Measurements from ENCODE around the gene PDZD4. TPM values are rescaled to one million over a fixed set of nuclear protein-coding genes. Genes with fewer than 3 reads are reported as not detected.

The PDZD4 gene
- polyA plus RNA-seq, 3 donors: 1.5 to 2.7 (median 2.1) TPM

DNA sequence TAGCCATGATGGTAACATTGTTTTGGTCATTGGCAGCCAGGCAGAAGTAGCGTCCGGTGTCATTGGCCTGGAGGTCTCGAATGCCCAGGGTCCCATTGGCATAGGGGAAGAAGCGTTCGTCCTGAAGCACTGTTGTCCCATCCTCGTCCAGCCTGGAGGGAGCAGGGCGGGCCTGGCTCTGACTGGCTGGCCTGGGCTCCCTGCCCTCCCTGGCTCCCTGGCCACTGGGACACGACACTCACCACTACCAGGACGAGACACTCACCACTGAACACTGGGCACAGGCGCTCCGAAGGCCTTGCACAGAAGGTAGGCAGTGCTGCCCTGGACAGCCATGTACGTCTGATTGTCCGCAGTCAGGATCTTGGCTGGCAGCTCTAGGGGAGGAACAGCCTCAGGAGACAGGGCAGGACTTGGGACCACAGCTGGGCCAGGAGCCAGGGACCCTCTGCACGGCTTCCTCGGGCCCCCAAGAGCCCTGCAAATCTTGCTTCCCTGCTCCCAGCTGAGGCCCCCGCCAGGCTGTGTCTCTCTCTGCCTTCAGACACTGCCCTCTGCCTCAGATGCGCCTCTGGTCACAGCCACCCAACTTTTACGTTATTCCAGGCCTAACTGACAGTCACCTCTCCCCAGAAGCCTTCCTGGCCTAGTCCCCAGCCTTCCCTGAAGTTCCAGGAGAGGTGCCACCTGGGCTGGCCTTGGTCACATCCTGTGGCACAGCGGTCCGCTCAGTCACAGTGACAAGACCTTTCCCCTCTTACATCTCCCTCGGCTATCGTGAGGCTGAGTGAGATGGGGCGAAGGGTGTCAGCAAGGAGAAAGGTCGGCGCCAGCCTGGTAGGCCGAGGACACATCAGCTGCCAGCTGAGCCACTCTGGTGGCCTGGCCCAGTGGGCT lies 38.5 kb upstream of the PDZD4 start:
- H3K27ac ChIP-seq (ENCODE audit: low read depth, low read length): no peak overlapping the region
- 89 to 94% (median 93%) methylated on average over 15 to 26 of the region's 26 CpGs for WGBS, 3 donors

DNA sequence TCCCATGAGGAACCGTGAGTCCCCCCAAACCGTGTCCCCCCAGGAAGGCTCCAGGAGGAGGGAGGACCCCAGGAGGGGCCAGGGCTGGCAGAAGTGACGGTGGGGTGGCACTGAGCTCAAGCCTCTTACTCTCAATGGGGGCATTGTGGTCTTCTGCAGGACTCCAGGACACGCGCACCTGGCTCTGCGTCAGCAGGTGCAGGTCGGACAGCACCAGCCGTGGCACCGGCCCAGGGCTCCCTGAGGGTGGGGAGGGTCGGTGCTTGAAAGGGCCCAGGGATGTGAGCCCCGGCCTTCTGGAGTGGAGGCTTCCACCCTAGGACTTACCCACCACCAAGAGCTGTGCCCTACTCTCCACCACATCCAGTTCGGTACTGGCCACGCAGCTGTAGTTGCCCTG lies 37.3 kb upstream of the PDZD4 start:
- no peak overlapping the region for H3K27ac ChIP-seq (ENCODE audit: low read depth, low read length)
- 87 to 94% (median 91%) methylated on average over 5 to 13 of the region's 13 CpGs for WGBS, 3 donors

DNA sequence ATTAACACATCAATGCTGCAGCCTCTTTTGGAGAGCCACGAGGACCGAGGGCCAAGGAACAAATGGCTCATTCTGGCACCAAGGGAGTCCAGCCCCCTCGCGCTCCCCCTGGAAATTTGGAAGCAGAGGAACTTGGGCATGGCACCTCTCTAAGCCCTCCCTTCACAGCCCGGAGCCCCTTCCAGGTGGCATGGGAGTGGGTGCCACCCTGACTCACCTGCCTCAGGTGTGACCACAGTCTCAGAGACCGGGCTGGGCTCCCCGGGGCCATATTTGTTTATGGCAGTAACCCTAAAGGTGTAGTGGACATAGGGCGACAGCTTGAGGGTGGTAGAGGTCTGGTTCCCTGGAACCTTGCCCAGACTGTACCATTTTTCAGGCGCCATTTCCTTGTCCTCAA lies 36.8 kb upstream of the PDZD4 start:
- H3K27ac ChIP-seq (ENCODE audit: low read depth, low read length): no peak overlapping the region
- WGBS, 3 donors: 81 to 88% (median 82%) methylated on average over 9 of the region's 9 CpGs

DNA sequence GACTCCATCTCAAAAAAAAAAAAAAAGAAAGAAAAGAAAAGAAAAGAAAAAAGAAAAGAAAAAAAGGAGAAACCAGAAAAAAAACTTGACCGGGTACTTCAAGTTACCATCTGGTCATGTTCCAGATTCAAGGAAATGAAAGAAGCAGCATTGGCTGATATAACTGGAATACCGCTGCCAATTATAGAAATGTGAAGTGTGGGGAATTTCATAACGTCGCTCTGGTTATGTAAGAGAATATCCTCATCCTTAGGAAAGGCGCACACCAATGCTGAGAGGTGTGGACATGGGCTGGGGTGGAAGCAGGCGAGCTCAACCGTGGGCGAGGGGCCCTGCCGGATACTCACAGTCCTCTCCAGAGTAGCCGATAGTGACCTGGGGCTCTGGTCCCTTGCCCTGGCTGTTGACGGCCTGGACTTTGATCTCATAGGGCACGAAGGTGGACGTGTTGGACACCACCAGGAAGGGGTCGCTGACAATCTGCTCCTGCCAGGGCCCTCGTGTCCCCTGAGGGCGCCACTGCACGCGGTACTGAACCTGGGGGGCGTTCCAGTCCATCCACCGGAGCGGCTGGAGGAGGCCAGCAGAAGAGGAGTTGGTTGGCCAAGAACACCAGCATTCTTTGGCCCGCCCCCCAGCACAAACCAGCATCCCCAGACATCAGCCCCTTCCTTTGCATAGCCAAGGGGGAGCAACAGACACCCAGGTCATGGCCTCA lies 36.1 kb upstream of the PDZD4 start:
- WGBS, 3 donors: 77 to 80% (median 77%) methylated on average over 21 to 22 of the region's 22 CpGs
- no peak overlapping the region for H3K27ac ChIP-seq (ENCODE audit: low read depth, low read length)

DNA sequence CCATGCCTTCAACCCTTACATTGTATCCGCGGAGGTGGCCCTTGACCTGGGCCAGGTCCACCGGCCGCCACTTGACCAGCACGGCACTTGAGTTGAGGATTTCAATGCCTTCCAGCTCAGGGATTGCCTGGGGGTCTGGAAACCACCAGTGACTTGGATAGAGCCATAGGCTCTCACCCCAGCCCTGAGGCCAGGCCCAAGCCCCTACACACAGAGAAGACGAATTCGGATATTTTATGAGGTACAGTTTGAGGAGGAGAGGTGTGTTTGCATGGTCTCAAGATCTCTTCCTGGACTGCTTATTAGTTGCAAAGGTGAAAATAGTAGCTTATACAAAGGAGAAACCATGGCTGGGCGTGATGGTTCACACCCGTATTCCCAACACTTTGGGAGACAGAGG lies 35.3 kb upstream of the PDZD4 start:
- 83 to 97% (median 94%) methylated on average over 7 to 9 of the region's 9 CpGs for WGBS, 3 donors

DNA sequence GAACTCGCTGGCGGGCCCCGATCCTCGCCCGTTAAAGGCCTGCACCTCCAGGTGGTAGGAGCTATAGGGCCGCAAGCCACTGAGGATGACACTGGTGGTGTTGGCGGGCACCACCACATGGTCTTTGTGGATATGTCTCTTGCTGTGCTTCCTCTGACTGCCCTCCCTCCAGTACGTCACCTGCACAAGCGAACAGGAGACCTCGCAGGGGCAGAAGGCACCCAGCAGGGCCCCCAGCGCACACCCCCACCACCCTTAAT lies 34.9 kb upstream of the PDZD4 start:
- H3K27ac ChIP-seq (ENCODE audit: low read depth, low read length): no peak overlapping the region
- WGBS, 3 donors: 85 to 97% (median 96%) methylated on average over 8 to 11 of the region's 11 CpGs

More for the DNA sequence above, 35.3 kb upstream of the PDZD4 start:
- H3K27ac ChIP-seq (ENCODE audit: low read depth, low read length): no peak overlapping the region

DNA sequence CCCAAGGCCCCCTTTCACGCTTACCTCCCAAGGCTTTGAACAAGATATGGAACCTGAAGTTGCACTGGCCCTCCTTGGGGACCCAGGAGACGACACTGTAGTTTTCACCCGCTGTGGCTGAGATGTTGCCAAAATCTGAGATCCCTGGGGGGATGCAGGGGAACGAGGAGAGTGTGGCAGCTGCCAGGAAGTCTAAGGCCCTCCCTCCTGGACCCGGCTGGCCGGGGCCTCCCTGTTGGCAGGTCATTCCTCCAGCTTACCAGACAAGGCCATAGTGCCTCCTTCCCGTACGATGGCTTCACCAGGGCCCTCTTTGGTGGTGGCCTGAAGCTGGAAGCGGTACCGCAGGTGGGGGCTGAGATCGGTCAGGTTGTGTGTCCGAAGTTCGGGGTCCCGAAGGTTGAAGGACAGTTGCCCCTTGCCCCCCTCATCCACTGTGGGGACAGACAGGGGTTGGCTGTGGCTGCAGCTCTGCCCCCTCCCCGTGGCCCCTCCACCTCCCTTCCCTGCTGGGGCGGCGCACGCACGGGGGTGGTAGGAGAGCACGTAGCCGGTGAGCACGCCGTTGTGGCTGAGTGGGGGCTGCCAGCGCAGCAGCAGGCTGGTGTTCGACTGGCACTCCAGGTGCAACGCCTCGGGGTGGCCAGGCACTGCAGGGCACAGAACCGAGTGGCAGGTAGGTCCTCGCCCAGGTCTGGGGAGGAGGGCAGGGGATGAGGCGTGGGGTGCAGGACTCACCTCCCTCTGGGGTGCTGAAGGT lies 34.4 kb upstream of the PDZD4 start:
- 64 to 88% (median 84%) methylated on average over 10 to 29 of the region's 30 CpGs for WGBS, 3 donors
- H3K27ac ChIP-seq (ENCODE audit: low read depth, low read length): no peak overlapping the region

DNA sequence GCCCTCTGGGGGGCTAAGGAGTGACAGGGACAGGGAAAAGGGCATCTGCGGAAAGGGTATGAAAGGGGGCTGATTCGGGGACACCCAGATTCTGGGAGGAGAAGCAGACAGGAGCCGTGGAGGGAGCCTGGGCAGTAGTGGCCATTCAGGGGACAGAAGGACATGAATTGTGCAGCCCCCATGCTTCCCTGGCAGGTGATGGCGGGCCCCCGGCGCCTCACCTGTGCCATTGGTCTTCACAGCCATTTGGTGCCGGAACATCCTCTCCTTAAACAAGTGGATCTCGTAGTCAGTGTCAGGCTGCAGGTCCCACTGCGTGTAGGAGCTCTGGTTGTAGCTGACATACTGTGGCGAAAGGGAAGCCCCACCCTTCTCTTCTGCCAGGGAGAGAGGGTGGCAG lies 33.8 kb upstream of the PDZD4 start:
- H3K27ac ChIP-seq (ENCODE audit: low read depth, low read length): no peak overlapping the region
- WGBS, 3 donors: 82 to 91% (median 84%) methylated on average over 7 to 10 of the region's 10 CpGs

DNA sequence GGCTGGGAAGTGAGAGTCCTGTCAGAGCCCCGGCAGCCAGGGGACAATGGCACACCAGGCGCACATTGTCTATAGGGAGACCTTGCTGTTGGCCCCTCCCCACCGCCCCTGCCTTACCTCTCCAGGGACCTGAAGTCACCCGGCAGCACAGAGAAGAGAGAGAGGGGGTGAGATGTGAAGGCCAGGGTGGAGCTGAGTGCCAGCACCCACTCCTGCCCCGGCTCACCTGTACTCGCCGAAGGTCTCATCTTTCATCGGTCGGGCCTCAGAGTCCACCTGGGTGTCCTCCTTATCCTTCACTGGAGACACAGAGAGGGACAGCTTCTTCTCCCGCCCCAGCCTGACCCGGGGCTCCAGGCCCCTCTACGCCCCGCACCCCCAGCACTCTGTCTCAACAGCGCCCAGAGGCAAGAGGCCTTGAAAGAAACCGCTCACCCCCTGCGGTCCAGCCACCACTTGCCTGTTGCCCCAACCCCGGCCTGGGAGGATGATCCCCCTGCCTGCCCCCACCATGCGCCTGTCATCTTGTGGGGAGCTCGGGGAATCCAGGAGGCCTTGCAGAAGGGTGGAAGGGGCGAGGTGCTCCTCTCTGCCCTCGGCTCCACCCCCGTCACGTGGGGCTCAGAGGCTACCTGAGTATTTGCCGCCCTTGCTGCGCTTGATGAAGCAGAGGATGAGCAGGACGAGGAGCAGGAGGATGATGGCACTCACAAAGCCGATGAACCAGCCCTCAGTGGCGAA lies 33.1 kb upstream of the PDZD4 start:
- WGBS, 3 donors: 54 to 74% (median 74%) methylated on average over 18 to 28 of the region's 28 CpGs
- no peak overlapping the region for H3K27ac ChIP-seq (ENCODE audit: low read depth, low read length)

DNA sequence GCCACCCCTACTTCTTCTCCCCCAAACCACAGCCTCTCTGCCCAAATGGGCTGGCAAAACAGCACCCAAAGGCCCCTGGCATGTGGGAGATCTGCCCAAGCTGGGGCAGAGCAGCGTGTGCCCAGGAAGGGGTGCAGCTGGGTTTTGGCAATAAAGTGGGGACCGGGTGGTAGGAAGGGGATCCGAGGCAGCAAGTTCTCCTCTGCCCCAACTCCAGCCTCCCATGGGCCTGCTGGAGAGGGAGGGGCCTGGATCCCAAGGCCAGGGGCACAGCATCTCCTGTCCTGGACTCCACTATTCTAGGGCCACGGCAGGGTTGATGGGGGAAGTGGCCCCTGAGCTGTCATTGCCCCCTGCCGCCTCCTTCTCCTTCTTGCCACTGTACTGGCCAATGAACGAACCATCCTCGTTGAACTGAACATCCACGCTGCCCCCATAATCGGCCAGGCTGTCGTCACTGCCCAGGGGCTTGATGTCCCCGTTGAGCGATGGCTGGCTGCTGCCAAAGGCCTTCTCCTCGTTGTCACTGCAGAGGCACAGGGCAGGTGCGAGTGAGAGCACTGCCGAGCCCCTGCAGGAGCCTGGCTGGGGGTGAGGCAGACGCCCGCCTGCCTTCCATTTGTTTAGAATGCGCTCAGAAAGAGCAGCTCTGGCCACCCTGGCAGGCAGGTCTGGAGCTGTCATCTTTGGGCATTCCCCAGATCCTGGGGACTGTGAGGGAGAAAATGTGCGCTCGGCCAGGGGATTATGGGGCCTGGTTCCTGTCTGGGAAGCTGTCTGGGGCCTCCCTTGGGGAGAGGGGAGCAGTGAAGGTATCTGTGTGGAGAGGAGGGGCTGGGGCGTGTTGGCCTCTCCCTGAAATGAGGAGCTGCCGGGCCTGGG lies 32.3 kb upstream of the PDZD4 start:
- 50 to 73% (median 68%) methylated on average over 11 to 22 of the region's 22 CpGs for WGBS, 3 donors
- H3K27ac ChIP-seq (ENCODE audit: low read depth, low read length): no peak overlapping the region

DNA sequence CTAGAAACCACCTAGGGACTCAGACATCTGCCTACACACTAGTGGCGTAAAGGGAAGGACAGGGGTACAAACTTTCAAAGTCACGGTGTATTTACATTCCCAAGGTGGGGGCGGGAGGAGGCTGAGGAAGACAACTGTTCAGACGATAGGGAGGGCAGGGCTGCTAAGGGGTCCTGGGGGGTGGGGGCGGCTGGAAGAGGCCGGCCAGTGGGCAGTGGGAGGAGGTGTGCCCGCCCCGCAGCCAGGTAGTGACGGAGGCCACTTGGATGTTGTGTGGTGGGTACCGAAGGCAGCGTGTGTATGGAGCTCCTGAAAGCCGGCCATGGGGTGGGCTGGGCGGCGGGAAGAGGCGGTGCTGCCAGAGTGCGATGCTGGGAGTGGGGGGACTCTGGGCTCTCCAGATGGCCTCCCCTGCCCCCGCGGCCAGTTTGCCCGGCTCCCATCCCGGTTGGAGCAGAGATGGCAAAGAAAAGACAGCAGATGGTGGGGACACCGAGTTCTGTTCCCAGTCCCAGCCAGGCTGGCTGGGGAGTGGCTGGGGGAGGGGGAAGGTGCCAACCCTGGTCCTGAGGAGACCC lies 31.5 kb upstream of the PDZD4 start:
- H3K27ac ChIP-seq (ENCODE audit: low read depth, low read length): no peak overlapping the region
- WGBS, 3 donors: 44 to 71% (median 63%) methylated on average over 8 to 21 of the region's 21 CpGs

DNA sequence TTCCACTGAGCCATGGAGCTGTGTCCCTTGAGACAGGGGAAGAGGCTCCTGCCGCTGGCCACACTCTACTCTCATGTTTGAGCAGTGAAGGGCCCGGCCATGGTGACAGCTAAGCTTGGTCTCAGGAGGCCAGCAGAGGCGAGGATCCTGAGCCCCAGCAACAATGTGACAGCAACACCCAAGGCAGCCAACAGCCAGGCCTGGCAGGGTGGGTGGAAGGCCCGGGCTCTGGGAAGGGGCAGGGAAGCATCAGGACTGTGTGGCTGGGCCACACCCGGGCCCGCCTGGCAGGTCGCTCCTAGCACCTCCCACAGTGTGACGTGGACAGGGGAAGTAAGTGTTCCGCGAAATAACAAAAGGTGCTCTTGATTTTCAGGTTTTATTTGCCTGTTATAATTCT lies 30.8 kb upstream of the PDZD4 start:
- 67 to 79% (median 77%) methylated on average over 10 of the region's 10 CpGs for WGBS, 3 donors
- H3K27ac ChIP-seq (ENCODE audit: low read depth, low read length): no peak overlapping the region

DNA sequence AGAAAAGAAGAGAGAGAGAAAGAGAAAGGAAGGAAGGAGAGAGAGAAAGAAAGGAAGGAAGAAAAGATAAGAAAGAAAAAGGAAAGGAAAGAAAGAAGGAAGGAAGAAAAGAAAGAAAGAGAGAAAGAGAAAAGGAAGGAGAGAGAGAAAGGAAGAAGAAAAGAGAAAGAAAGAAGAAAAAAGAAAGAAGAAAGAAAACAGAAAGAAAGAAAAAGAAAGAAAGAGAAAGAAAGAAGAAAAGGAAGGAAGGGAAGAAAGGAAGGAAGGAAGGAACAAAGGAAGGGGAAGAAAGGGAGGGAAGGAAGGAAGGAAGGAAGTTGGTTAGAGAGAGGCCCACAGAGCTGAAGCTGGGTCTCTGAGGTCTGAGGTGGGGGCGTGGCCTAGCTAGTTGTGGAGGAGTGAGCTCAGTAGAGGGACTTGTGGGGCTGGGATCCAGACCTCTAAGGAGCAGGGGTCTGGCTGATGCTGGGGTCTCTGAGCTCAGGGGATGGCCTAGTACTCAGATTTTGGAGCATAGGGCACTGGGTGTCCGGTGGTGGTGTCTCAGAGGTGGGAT lies 27.1 kb upstream of the PDZD4 start:
- WGBS, 3 donors: 73 to 83% (median 81%) methylated on average over 1 to 2 of the region's 2 CpGs
- no peak overlapping the region for H3K27ac ChIP-seq (ENCODE audit: low read depth, low read length)

DNA sequence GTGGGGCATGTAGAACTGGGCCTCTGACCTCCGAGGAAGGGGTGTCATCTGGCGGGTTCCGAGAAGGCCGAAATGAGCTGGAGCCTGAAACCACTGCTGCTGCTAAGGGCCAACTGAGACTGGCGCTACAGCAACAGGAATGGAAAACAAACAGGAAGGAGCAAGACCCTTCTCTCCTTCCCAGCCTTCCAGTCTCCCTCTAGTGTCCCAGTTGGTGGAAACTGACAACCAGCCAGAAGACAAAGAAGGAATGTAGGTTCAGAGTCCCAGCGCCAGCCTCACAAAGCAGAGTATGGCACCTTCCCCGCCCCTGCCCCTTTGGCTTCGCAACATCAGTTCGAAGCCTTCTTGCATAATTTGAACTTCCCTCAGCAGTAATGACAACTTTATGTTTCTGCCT lies 24.4 kb upstream of the PDZD4 start:
- no peak overlapping the region for H3K27ac ChIP-seq (ENCODE audit: low read depth, low read length)
- 71 to 82% (median 76%) methylated on average over 9 of the region's 9 CpGs for WGBS, 3 donors

DNA sequence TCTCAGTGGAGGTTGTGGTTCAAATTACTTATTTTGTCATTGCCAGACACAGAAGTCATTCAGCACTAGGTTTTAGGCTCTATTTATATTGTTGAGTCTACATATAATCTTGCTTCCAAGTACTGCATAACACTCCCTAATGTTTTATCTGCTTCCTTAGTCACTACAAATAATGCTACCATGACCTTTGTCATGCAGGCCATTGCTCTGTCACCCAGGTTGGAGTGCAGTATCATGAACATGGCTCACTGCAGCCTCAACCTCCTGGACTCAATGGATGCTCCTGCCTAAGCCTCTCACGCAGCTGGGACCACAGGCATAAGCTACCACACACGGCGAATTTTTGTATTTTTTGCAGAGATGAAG lies 23.5 kb upstream of the PDZD4 start:
- 86 to 95% (median 87%) methylated on average over 3 of the region's 3 CpGs for WGBS, 3 donors
- no peak overlapping the region for H3K27ac ChIP-seq (ENCODE audit: low read depth, low read length)

DNA sequence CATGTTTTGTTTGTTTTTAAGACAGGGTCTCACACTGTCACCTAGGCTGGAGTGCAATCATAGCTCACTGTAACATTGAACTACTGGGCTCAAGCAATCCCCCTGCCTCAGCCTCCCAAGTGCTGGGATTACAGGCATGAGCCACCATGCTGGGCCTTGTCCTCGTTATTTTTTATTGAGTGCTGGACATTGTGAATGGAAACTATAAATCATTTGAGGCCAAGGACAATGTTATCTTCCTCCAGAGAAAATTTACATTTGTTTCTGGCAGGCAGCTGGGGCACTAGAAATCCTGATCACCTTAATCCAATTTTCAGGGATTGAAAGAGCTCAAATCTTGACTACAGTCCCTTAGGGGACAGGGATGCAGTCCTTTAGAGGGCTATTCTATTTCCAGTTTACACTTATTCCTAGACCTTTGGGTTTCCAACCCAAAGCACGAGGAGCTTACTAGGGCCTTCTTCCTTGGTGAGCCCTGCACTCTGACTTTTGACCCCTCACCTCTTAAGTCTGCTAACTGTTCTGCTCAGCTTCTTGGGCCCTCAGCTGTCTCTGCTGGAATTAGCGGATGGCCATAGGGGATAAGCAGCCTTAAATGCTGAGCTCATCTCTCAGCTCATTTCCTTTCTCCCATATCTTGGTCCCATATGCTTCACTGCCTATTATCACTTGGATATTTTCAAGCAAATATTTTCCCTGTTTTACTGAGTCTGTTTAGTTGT lies 23.0 kb upstream of the PDZD4 start:
- WGBS, 3 donors: 62 to 72% (median 63%) methylated on average over 3 of the region's 3 CpGs

DNA sequence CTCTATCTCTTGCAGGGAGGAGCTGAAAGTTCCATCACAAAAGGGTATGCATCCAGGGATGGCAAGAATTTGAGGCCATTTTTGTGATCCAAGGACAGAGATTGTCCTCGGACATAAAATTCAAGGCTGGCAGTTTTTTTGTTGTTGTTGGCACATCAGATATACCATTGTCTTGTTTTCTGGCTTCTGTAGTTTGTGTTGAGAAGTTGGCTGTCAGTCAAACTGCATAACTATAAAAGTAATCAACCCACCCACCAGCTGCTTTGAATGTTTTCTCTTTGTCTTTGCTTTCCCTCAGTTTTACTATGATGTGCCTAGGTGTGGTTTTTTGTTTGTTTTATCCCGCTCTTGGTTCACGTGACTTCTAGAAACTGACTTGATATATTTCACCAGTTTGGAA lies 21.6 kb upstream of the PDZD4 start:
- WGBS, 3 donors: 69 to 78% (median 71%) methylated on average over 3 of the region's 3 CpGs
- H3K27ac ChIP-seq (ENCODE audit: low read depth, low read length): no peak overlapping the region

More for the DNA sequence above, 23.0 kb upstream of the PDZD4 start:
- H3K27ac ChIP-seq (ENCODE audit: low read depth, low read length): no peak overlapping the region
